Measurements from ENCODE around the gene UBE2N.

GRCh38 chr12:93429852-93430251, 11.9 kb downstream of the UBE2N start:
- TF ChIP-seq EZH2 (IDR thresholded peaks at IDR 0.05; ENCODE audit: low read depth, unreplicated experiment) (no peak), CTCF (conservative IDR thresholded peaks at IDR 0.05; ENCODE audit: low read depth in 2 of 2) (no peak), POLR2AphosphoS5 (IDR thresholded peaks at IDR 0.05; ENCODE audit: low read depth) (no peak), JUNB (IDR thresholded peaks at IDR 0.05; ENCODE audit: unreplicated experiment) (no peak)
- TF ChIP-seq, protein P1, sequence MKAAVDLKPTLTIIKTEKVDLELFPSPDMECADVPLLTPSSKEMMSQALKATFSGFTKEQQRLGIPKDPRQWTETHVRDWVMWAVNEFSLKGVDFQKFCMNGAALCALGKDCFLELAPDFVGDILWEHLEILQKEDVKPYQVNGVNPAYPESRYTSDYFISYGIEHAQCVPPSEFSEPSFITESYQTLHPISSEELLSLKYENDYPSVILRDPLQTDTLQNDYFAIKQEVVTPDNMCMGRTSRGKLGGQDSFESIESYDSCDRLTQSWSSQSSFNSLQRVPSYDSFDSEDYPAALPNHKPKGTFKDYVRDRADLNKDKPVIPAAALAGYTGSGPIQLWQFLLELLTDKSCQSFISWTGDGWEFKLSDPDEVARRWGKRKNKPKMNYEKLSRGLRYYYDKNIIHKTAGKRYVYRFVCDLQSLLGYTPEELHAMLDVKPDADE (IDR thresholded peaks at IDR 0.05), result no peak
- TF ChIP-seq, protein P2, sequence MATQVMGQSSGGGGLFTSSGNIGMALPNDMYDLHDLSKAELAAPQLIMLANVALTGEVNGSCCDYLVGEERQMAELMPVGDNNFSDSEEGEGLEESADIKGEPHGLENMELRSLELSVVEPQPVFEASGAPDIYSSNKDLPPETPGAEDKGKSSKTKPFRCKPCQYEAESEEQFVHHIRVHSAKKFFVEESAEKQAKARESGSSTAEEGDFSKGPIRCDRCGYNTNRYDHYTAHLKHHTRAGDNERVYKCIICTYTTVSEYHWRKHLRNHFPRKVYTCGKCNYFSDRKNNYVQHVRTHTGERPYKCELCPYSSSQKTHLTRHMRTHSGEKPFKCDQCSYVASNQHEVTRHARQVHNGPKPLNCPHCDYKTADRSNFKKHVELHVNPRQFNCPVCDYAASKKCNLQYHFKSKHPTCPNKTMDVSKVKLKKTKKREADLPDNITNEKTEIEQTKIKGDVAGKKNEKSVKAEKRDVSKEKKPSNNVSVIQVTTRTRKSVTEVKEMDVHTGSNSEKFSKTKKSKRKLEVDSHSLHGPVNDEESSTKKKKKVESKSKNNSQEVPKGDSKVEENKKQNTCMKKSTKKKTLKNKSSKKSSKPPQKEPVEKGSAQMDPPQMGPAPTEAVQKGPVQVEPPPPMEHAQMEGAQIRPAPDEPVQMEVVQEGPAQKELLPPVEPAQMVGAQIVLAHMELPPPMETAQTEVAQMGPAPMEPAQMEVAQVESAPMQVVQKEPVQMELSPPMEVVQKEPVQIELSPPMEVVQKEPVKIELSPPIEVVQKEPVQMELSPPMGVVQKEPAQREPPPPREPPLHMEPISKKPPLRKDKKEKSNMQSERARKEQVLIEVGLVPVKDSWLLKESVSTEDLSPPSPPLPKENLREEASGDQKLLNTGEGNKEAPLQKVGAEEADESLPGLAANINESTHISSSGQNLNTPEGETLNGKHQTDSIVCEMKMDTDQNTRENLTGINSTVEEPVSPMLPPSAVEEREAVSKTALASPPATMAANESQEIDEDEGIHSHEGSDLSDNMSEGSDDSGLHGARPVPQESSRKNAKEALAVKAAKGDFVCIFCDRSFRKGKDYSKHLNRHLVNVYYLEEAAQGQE (IDR thresholded peaks at IDR 0.05; ENCODE audit: unreplicated experiment), result no peak

Data from GM23338 (cell line).